GM18499 (cell line): ENCODE results near the gene RPL35A.
"Not testable (repeated sequence)": the region's sequence is repeated elsewhere in the genome, so short reads cannot be mapped to it uniquely, and the experiment has no call there.

Experiments used
- ATAC-seq: cut with Tn5 transposase; IDR thresholded peaks from one replicate; pipeline ENCODE4 v1.9.1; 2021; ENCODE audit warnings: moderate number of reproducible peaks; ENCODE audit not compliant: insufficient read depth, unreplicated experiment

Gene RPL35A

GRCh38 chr3:197949778-197950676, at the start of gene RPL35A:
TSS of gene RPL35A (plus strand) at chr3:197950190. CDS start at chr3:197950968, 778 bp downstream.
- peak; percentile 75 for ATAC-seq

- ATAC-seq, result no peak
These were observed 48.4 kb upstream of the RPL35A start for GRCh38 chr3:197901626-197902025.

DNA sequence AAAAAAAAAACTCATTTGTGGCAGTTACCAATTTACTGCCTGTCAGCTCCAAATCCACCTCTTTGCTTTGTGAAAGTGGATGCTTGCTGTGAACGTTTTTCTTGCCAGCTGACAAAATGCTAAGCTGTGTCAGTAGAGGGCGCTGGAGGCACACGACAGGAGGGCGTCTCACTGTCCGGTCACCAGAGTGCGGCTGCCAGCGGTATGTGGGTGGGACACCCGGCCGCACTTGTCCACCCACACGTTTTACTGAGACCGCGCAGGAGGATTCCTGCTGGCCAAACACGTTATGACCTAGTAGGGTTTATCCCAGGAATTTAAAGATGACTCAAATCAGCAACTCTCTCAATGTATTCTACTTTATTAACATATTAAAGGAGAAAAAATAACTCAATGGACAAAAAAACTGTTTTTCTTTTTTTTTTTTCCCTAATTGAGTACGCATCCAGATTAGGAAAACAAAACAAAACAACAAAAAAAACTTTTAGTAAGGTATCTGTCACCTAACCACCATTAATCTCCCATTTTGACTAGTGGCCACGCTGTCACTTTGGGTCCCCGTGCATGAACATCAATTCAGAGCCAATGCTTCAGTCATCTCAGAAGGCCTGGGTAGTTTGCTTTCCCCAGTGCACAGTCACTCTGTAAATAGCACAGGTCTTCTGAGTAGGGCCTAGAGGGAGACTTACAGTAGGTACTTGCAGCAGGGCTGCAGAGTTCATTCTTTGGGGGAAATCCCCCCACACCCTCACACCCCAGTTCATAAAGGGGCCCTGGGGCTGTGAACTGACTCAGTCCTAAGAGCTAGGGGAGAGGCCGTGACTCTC, 43.8 kb upstream of the RPL35A start:
- peak; percentile 87 for ATAC-seq

DNA sequence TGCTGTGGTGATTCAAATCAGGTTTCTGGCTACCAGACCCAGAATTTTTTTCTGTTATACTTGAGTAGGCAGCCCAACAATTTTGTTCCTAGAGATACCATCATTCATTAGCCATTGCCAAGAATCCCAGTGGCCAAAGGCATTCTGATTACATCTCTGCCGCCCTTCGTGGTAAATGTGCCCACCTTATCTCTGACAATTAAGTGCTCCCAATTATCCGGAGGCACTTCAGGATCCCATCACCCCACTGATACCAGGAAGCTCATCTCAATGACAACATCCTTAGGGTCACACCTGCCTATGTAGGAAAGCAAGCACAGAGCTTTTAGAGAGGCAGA, 43.2 kb upstream of the RPL35A start:
- no peak for ATAC-seq

GRCh38 chr3:197907196-197907595, 42.8 kb upstream of the RPL35A start:
- no peak for ATAC-seq

DNA sequence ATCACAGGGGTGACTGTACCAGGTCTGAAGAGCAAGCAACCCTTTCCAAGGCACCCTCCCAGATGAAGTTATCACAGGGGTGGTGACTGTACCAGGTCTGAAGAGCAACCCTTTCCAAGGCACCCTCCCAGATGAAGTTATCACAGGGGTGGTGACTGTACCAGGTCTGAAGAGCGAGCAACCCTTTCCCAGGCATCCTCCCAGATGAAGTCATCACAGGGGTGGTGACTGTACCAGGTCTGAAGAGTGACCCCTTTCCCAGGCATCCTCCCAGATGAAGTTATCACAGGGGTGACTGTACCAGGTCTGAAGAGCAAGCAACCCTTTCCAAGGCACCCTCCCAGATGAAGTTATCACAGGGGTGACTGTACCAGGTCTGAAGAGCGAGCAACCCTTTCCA, 41.4 kb upstream of the RPL35A start:
- not testable (repeated sequence) for ATAC-seq

DNA sequence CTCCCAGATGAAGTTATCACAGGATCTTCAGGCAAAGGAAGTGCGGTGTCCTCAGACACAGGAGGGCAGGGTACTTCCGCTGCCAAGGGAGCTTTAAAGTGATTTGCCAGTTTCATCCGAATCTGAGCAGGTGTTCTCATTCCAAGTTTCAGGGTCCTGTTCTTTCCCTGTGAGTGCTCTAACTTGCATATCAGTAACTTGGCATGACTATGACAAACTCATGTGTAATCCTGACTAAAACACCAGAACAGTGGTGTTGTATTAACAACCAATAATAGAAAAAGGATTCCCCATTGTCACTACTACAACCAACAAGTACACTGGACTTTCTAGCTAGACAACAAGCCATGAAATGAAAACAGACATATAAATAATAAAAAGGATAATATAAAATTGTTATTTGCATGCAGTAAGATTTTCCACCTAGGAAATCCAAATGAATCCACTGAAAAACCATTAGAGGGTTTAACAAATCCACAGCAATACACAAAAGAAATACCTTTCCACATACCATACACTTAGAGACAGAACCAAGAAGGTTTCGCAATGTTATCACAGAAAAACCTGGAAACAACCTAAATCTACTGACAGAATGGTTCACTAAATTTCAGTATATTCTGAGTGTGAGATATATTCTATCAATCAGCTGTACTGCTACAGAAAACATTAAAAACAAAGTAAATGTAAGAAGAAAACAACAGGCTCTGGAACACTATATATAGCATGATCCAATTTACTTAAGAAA, 40.9 kb upstream of the RPL35A start:
- ATAC-seq, result no peak

- ATAC-seq, result no peak
These were observed 37.1 kb upstream of the RPL35A start for GRCh38 chr3:197912741-197913476.

DNA sequence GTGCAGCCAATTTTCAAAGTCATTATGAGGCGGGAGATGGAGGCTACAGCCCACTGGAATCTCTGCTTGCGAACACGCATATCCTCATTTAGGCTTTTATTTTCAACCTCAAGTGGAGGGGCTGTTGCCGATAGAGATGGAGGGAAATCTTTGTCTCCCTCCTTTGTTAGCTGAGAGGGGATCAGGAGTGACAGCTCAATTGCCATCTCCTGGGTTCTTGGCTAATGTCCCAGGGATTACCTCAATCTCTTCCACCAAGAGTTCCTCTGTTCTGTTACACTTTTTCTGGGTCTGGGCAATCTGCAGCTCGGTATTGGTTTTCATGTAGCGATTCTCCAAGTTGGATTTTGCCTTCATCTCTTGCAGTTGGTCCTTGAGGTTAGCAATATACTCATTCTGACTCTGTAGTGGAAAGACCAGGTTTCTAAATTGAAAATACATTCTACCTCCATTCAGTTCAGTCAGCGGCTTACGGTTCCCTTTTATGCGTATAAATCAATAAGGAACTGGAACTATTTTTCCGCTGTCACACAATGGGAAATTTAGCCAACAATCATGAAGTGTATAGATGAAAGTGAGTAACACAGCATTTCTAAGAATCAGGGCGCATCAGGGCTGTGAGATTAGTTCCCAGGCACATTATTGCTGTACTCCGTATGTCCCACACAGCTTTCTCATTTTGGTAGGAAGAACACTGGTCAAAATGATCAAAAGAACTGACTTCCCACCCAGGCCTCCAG, 36.2 kb upstream of the RPL35A start:
- no peak for ATAC-seq

- not testable (repeated sequence) for ATAC-seq
These were observed 28.3 kb upstream of the RPL35A start for GRCh38 chr3:197921429-197922275.

DNA sequence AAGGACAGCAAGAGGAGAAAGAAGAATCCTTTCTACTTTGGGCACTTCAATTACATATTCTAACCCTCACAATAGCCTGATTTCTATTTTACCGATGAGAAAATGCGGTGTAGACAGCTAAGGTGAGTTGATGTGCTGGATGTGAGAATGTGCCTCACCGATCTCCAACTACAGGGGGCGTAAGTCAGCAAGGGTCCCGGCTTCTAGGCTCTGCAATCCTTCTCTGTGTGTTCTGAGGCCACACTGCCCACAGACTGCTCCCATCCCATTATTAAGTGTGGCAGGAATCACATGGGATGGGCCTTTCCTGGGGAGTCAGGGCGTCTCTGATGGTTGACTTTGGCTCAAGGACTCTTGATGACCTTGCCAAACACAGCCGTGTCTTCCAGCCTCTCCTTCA, 23.6 kb upstream of the RPL35A start:
- ATAC-seq, result no peak

DNA sequence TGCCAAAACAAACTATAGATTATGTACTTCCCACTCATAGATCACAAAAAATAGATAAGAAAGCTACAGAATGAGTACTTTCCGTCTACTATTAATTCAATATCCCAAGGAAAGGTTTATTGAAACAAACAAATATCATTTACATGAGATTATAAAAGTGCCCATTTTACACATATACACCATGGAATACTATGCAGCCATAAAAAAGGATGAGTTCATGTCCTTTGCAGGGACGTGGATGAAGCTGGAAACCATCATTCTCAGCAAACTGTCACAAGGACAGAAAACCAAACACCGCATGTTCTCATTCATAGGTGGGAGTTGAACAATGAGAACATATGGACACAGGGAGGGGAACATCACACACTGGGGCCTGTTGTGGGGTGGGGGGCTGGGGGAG, 22.4 kb upstream of the RPL35A start:
- ATAC-seq, result not testable (repeated sequence)

DNA sequence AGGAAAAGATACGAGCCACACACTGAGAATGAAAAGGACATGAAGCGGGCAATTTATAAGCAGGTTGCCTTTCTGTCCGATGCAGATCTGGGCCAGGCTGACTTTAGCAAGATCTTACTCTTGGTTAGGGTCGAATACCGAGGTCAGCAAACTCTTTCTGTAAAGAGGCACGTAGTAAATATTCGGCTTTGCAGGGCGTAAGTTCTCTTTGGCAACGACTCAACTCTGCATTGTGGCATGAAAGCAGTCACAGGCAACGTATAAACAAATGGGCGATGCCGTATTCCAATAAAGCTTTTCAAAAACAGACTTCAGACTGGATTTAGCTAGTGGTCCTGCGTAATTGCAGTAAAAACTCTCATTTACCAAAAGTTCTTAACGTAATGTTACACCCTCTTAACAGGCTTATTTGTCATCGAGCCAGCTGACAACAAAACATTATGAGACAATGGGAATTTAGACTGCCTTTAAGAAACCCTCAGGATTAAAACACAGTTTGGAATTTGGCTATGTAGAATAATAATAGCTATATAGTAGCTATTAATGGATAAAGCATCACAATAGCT, 13.1 kb upstream of the RPL35A start:
- ATAC-seq, result no peak

- ATAC-seq, result no peak
These were observed 9.1 kb upstream of the RPL35A start for GRCh38 chr3:197940745-197941384.

DNA sequence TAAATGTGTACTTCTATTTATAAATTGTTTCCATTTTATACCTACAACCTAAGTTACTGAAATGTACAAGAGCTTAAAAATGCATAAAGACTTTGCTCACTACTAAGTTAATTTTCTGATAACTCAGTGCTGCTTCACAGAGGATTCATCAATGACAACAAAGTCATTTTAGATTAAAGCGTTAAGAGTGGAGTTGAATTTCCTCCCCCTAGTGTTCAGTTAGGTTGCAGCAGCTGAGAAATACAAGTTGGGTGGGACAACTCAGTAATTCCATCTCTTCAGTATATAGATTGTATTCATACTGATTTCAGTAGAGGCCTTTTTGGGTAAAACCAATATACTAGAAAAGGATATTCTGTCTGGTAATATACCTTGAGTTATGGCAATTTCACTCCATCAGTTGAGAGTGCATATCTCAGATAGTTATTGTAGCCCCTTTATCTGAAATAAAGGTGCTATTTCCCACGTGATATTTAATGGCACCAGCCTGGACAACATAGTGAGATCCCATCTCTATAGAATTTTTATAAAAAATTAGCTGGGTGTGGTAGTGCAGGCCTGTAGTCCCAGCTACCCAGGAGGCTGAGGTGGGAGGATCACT, 6.9 kb upstream of the RPL35A start:
- ATAC-seq, result no peak

DNA sequence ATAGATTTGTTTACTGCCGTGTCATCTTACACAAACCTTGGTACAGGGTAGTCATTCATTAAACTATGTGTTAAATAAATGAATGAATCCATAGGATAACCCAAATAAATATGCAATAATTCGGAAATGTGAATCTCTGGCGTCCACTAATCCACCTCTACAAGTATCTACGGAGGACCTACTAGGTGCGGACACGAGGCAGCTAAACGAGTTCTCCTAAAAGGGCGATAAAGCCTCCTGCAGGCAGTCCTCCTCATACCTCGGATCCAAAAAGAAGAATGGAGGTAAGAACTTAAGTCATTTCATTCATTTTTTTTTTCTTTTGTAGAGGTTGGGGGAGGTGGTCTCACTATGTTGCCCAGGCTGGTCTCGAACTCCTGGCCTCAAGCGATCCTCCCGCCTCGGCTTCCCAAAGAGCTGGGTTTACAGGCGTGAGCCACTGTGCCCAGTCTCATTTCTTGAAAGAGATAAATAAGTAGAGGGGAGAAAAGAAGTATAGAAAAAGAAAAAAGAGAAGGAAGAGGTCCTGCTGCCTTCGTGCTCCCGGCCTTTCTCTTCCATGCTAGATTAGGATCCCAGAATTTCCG, 706 bp upstream of the RPL35A start:
- no peak for ATAC-seq

DNA sequence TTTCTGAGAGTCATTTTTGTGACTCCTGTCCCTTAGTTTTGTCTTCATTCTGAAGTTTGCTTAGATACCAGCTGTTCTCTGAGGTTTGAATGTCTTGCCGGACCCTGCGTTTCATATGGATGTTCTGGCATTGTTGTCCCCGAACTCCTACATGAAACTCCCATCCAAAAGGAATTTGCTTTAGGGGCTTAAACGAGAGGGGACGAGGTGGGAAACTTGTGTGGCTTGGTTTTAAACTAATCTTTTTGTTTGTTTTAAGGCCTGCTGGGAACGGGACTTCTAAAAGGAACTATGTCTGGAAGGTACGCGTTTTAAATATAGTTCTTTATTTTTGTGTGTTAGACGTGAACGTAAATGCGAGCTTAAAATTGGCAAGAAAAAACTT, 679 bp downstream of the RPL35A start:
- ATAC-seq, result no peak
